OCI-LY1 (cell line): ENCODE data around the gene OTOG.

Experiments
- CTCF ChIP-seq: fragments of 200-600 bp; sonication (generic), shearing (Covaris generic); IDR thresholded peaks from 2 replicates; pipeline ENCODE4 v1.5.1; 2017; ENCODE audit warnings: mild to moderate bottlenecking, antibody characterized with exemption, low read length, moderate library complexity, mixed read lengths
- EZH2 ChIP-seq: fragments of 200-600 bp; sonication (generic), shearing (Covaris generic); IDR thresholded peaks from 2 replicates; pipeline ENCODE4 v1.8.0; 2017; ENCODE audit warnings: borderline replicate concordance, mixed run types, mild to moderate bottlenecking, antibody characterized with exemption, low read length, moderate library complexity, mixed read lengths

- TF ChIP-seq CTCF (no peak), EZH2 (no peak)
These were observed 35.0 kb upstream of the OTOG start for GRCh38 chr11:17512101-17512500.
